H1 (cell line): ENCODE data around the gene PLXNA4. TPM values are rescaled to one million over a fixed set of nuclear protein-coding genes. Genes with fewer than 3 reads are reported as not detected.
A peak's percentile ranks its signal among the peaks of the same experiment; 100 is the strongest.

Experiments used
- CTCF ChIA-PET: fragments of 300-600 bp; sonication (Branson Sonifier 250); formaldehyde crosslinking; loops from one replicate; lab custom pipeline; 2021; ENCODE audit not compliant: partially characterized antibody; lab: Charles Lee
- POLR2A ChIA-PET: fragments of 300-600 bp; sonication (Branson Sonifier 250); formaldehyde crosslinking; loops from one replicate; lab custom pipeline; 2021; ENCODE audit warnings: inconsistent platforms; ENCODE audit not compliant: partially characterized antibody; lab: Charles Lee
- DNase-seq, 2 experiments: peaks; one replicate each; pipeline versions ENCODE4 v3.0.0 to v3.0.0-alpha.2; 2010 to 2022; ENCODE audit warnings: low spot score in 2 of 2, low read depth in 1 of 2, mixed read lengths in 1 of 2
- FAIRE-seq: peaks from 2 replicates; lab custom pipeline; 2011; peaks lifted over from hg19 to GRCh38; lab: Jason Lieb, UNC
- H2AFZ ChIP-seq: 2 replicates; pipeline ENCODE4 v1.8.1; 2012; ENCODE audit warnings: low read length, inconsistent platforms
- H2AK5ac ChIP-seq: 2 replicates; pipeline ENCODE4 v1.6.1; 2013; ENCODE audit warnings: low read depth, low read length
- H2BK120ac ChIP-seq: replicated peaks from 2 replicates; pipeline ENCODE3; 2013; ENCODE audit warnings: low read depth, low read length, inconsistent platforms
- H2BK12ac ChIP-seq: 2 replicates; pipeline ENCODE4 v1.6.1; 2013; ENCODE audit warnings: low read depth, low read length
- H2BK15ac ChIP-seq: 2 replicates; pipeline ENCODE4 v1.6.1; 2013; ENCODE audit warnings: low read length
- H2BK20ac ChIP-seq: 2 replicates; pipeline ENCODE4 v1.6.1; 2013; ENCODE audit warnings: low read length
- H2BK5ac ChIP-seq: 2 replicates; pipeline ENCODE4 v1.6.1; 2013; ENCODE audit warnings: low read depth, low read length
- H3K14ac ChIP-seq: 2 replicates; pipeline ENCODE4 v1.6.1; 2013; ENCODE audit warnings: inconsistent platforms; ENCODE audit not compliant: insufficient read length
- H3K18ac ChIP-seq: 2 replicates; pipeline ENCODE4 v1.6.1; 2013; ENCODE audit warnings: low read length; ENCODE audit errors: extremely low read depth
- H3K23ac ChIP-seq: 2 replicates; pipeline ENCODE4 v1.6.1; 2013; ENCODE audit warnings: inconsistent platforms; ENCODE audit not compliant: insufficient read length
- H3K23me2 ChIP-seq: 2 replicates; pipeline ENCODE4 v1.6.1; 2013; ENCODE audit warnings: low read depth, low read length
- H3K27ac ChIP-seq: 2 replicates; pipeline ENCODE4 v1.6.1; 2011; ENCODE audit warnings: low read depth, low read length, inconsistent platforms
- H3K27me3 ChIP-seq, 4 experiments: replicated peaks in 1 of 4; 1 replicate in 1 of 4; 2 replicates in 3 of 4; pipeline versions ENCODE4 v1.6.1 to v1.8.1; 2011 to 2013; ENCODE audit warnings: low read length in 3 of 4, mild to moderate bottlenecking in 3 of 4, inconsistent platforms in 2 of 4, mixed read lengths in 2 of 4, moderate library complexity in 1 of 4; ENCODE audit not compliant: control insufficient read depth in 3 of 4, insufficient read depth in 3 of 4; ENCODE audit errors: extremely low read depth in 1 of 4
- H3K36me3 ChIP-seq, 4 experiments: 2 replicates each; pipeline versions ENCODE4 v1.6.1 to v1.8.1; 2011 to 2013; ENCODE audit warnings: mild to moderate bottlenecking in 4 of 4, low read length in 3 of 4, moderate library complexity in 2 of 4, control low read depth in 1 of 4, inconsistent platforms in 1 of 4; ENCODE audit not compliant: insufficient read depth in 4 of 4, control insufficient read depth in 2 of 4
- H3K4ac ChIP-seq: replicated peaks from 2 replicates; pipeline ENCODE3; 2013; ENCODE audit warnings: low read length, low read depth, mixed read lengths, inconsistent platforms; ENCODE audit not compliant: insufficient read length
- H3K4me1 ChIP-seq, 4 experiments: replicated peaks in 1 of 4; 1 replicate in 1 of 4; 2 replicates in 3 of 4; pipeline versions ENCODE4 v1.6.1 to v1.8.1; 2011 to 2013; ENCODE audit warnings: low read length in 3 of 4, inconsistent platforms in 2 of 4, mixed read lengths in 1 of 4; ENCODE audit not compliant: insufficient read depth in 4 of 4, control insufficient read depth in 3 of 4
- H3K4me2 ChIP-seq, 2 experiments: 2 replicates each; pipeline versions ENCODE4 v1.6.1 to v1.8.1; 2011 to 2013; ENCODE audit warnings: low read depth in 2 of 2, low read length in 2 of 2, control low read depth in 1 of 2, inconsistent platforms in 1 of 2, mild to moderate bottlenecking in 1 of 2; ENCODE audit not compliant: insufficient read depth in 1 of 2
- H3K4me3 ChIP-seq, 4 experiments: fragments of 200-600, 300-600 bp in 1 of 4; sonication (generic), shearing (Covaris generic), sonication (Bioruptor Twin) in 1 of 4; 2 replicates each; pipeline versions ENCODE4 v1.5.1 to v1.8.1; 2011 to 2016; ENCODE audit warnings: low read length in 4 of 4, low read depth in 3 of 4, control low read depth in 2 of 4, inconsistent platforms in 2 of 4, mild to moderate bottlenecking in 2 of 4, mixed read lengths in 1 of 4, moderate library complexity in 1 of 4; ENCODE audit not compliant: insufficient read depth in 2 of 4; ENCODE audit errors: extremely low read depth in 1 of 4
- H3K56ac ChIP-seq: replicated peaks from 2 replicates; pipeline ENCODE3; 2013; ENCODE audit warnings: low read depth, mild to moderate bottlenecking, mixed read lengths, low read length, inconsistent platforms; ENCODE audit not compliant: insufficient read length
- H3K79me1 ChIP-seq: 2 replicates; pipeline ENCODE4 v1.6.1; 2013; ENCODE audit warnings: low read depth, low read length, control low read depth
- H3K79me2 ChIP-seq, 2 experiments: 2 replicates each; pipeline versions ENCODE4 v1.6.1 to v1.8.1; 2012 to 2013; ENCODE audit warnings: low read length in 2 of 2, mild to moderate bottlenecking in 2 of 2, inconsistent platforms in 1 of 2; ENCODE audit not compliant: insufficient read depth in 2 of 2, control insufficient read depth in 1 of 2
- H3K9ac ChIP-seq, 4 experiments: replicated peaks in 1 of 4; 1 replicate in 1 of 4; 2 replicates in 3 of 4; pipeline versions ENCODE4 v1.6.1 to v1.8.1; 2011 to 2013; ENCODE audit warnings: low read depth in 3 of 4, low read length in 3 of 4, control low read depth in 2 of 4, mild to moderate bottlenecking in 2 of 4, moderate library complexity in 2 of 4, inconsistent platforms in 1 of 4; ENCODE audit errors: extremely low read depth in 1 of 4
- H3K9me3 ChIP-seq, 2 experiments: 2 replicates each; pipeline versions ENCODE4 v1.6.1 to v1.8.1; 2012 to 2013; ENCODE audit warnings: mild to moderate bottlenecking in 2 of 2, moderate library complexity in 2 of 2, control low read depth in 1 of 2, inconsistent platforms in 1 of 2, low read depth in 1 of 2, low read length in 1 of 2, mixed read lengths in 1 of 2; ENCODE audit not compliant: insufficient read depth in 2 of 2
- H4K20me1 ChIP-seq, 2 experiments: replicated peaks in 1 of 2; 2 replicates each; pipeline versions ENCODE3 to v1.8.1; 2011 to 2013; ENCODE audit warnings: inconsistent platforms in 2 of 2, low read length in 2 of 2, mild to moderate bottlenecking in 1 of 2; ENCODE audit not compliant: insufficient read depth in 2 of 2, control insufficient read depth in 1 of 2
- H4K5ac ChIP-seq: 2 replicates; pipeline ENCODE4 v1.6.1; 2013; ENCODE audit warnings: low read length, low read depth, mixed read lengths, inconsistent platforms; ENCODE audit not compliant: insufficient read length
- H4K8ac ChIP-seq: 2 replicates; pipeline ENCODE4 v1.8.0; 2013; ENCODE audit warnings: mild to moderate bottlenecking, moderate library complexity, low read length, inconsistent platforms; ENCODE audit not compliant: insufficient read depth; ENCODE audit errors: extremely low read depth
- H4K91ac ChIP-seq: replicated peaks from 2 replicates; pipeline ENCODE3; 2013; ENCODE audit warnings: low read length, mixed read lengths, inconsistent platforms; ENCODE audit not compliant: insufficient read length
- ATF3 ChIP-seq: IDR thresholded peaks from 2 replicates; pipeline ENCODE4 v1.6.1; 2011; ENCODE audit warnings: low read depth, mild to moderate bottlenecking, low read length; ENCODE audit not compliant: insufficient read depth
- BCL11A ChIP-seq, 2 experiments: IDR thresholded peaks; one replicate each; pipeline ENCODE4 v1.6.1; 2011; ENCODE audit warnings: low read depth in 2 of 2, low read length in 2 of 2, mild to moderate bottlenecking in 2 of 2
- BRCA1 ChIP-seq: IDR thresholded peaks from 2 replicates; pipeline ENCODE4 v1.6.1; 2012; ENCODE audit warnings: low read depth, low read length, improper control_type of control experiment
- KDM1A ChIP-seq: fragments of 200-600, 300-600 bp; sonication (generic); IDR thresholded peaks from 2 replicates; pipeline ENCODE4 v1.7.1; 2016; ENCODE audit warnings: mild to moderate bottlenecking, low read length, borderline replicate concordance
- NANOG ChIP-seq: IDR thresholded peaks from 2 replicates; pipeline ENCODE4 v1.6.1; 2011; ENCODE audit warnings: low read length, low read depth, mild to moderate bottlenecking, inconsistent platforms; ENCODE audit not compliant: insufficient read depth, poor library complexity, severe bottlenecking
- RNF2 ChIP-seq: fragments of 200-900, 300-1000 bp; sonication (generic); IDR thresholded peaks from 2 replicates; pipeline ENCODE4 v1.7.1; 2016; ENCODE audit warnings: borderline replicate concordance, low read depth, mild to moderate bottlenecking, antibody characterized with exemption, low read length; ENCODE audit not compliant: poor library complexity, severe bottlenecking; ENCODE audit errors: missing control alignments
- RXRA ChIP-seq: IDR thresholded peaks from 2 replicates; pipeline ENCODE4 v1.6.1; 2011; ENCODE audit warnings: low read depth, mild to moderate bottlenecking, low read length, moderate library complexity; ENCODE audit not compliant: insufficient read depth
- SAP30 ChIP-seq: fragments of 300-600 bp; sonication (generic); IDR thresholded peaks from 2 replicates; pipeline ENCODE4 v1.7.1; 2012; ENCODE audit warnings: low read length, moderate library complexity, mild to moderate bottlenecking, inconsistent platforms; ENCODE audit not compliant: insufficient read depth, insufficient replicate concordance
- ZNF274 ChIP-seq: IDR thresholded peaks from 2 replicates; pipeline ENCODE4 v1.7.0; 2012; ENCODE audit warnings: low read length, borderline replicate concordance; ENCODE audit errors: extremely low read depth
- WGBS, 2 experiments: shearing (Covaris generic) in 1 of 2; methylation state at CpG; one replicate each; pipeline versions ENCODE4 v1.1.6 to v1.1.7; 2013 to 2015; ENCODE audit warnings: low lambda C conversion rate in 2 of 2, mixed read lengths in 2 of 2, inconsistent platforms in 1 of 2, low coverage in 1 of 2, missing lambda C conversion rate in 1 of 2; ENCODE audit not compliant: insufficient replicate concordance in 2 of 2, insufficient coverage in 1 of 2, insufficient read length in 1 of 2; ENCODE audit errors: extremely low coverage in 1 of 2, missing lambda C conversion rate in 1 of 2; 5-methylcytosine and 5-hydroxymethylcytosine counted together
- polyA plus RNA-seq, 7 experiments: library from polyadenylated mRNA; depleted of rRNA in 3 of 7; stranded (reverse) in 5 of 7; unstranded in 2 of 7; fragments of >200 nt in 5 of 7; fragments of 200-250 nt in 2 of 7; gene quantifications; 1 replicate in 5 of 7; 2 replicates in 1 of 7; 4 replicates in 1 of 7; pipeline versions ENCODE4 v1.2.1 to v1.2.3, GENCODE V29; 2011 to 2013; ENCODE audit warnings: missing spikeins in 2 of 7, mixed read lengths in 2 of 7
- total RNA-seq: library from RNA; stranded (reverse); fragmentation: NEBNext Ultra II Directional; extraction: Animal tissue kit (Norgen Biotek cat#: 25700); gene quantifications from 2 replicates; pipeline ENCODE4 v1.2.1, GENCODE V29; 2021

PLXNA4 gene
- total and polyA plus RNA-seq, 2 of the 8 experiments (the other 6 are each of a cell fraction or from before 2014, with no cell fraction given): 0.76 to 0.79 TPM

- no peak overlapping the region for H2BK20ac ChIP-seq
- no peak overlapping the region for H3K14ac ChIP-seq
- peak overlapping the region; percentile 56; the same call in 1 of the 2 replicates for H2BK12ac ChIP-seq
- no peak overlapping the region for H2BK5ac ChIP-seq
- 91% methylated on average over 3 of the region's 3 CpGs; no CpG with 5 or more reads in 1 of the 2 experiments for WGBS, 2 experiments
- DNase-seq (no peak), FAIRE-seq (no peak)
- no peaks in the 10 kb centered on the region for H3K23me2 ChIP-seq
- H3K79me1 ChIP-seq: no peaks in the 10 kb centered on the region
- no peak overlapping the region for H3K9ac ChIP-seq
- H2AK5ac ChIP-seq: 0 out of 2 replicates have a peak overlapping the region, but pooled peaks have one; percentile 34
- no peak overlapping the region for H3K56ac ChIP-seq
- no peak overlapping the region for H2AFZ ChIP-seq
- no peak overlapping the region for H3K4ac ChIP-seq
- H3K4me1 ChIP-seq: peaks cover 1 to 11% (median 6%) of the 10 kb centered on the region in 4 experiments; a peak in 5 of 7 replicates
- no peak overlapping the region for H3K4me3 ChIP-seq
- H3K9me3 ChIP-seq: no peaks in the 10 kb centered on the region
- H4K91ac ChIP-seq: peak overlapping the region; percentile 78
- H4K8ac ChIP-seq: no peak overlapping the region; the same call in 1 of the 2 replicates
- H2BK15ac ChIP-seq: no peak overlapping the region
- H3K4me2 ChIP-seq: no peak overlapping the region
- CTCF ChIA-PET: interaction anchor here (0.7 to 0.9 kb wide), 2 partner anchors 16 to 111 kb away, joined by 3 to 4 read pairs; no protein-coding TSS in a partner anchor
- peak overlapping the region; percentile 66; the same call in 1 of the 2 replicates for H3K18ac ChIP-seq
- TF ChIP-seq NANOG: no peak
- TF ChIP-seq BRCA1: no peak
- no peak for TF ChIP-seq RNF2
- no peak for TF ChIP-seq RXRA
- no peak for TF ChIP-seq BCL11A (IDR thresholded peaks at IDR 0.05; ENCODE audit: low read depth in 2 of 2, low read length in 2 of 2)
- TF ChIP-seq ATF3: no peak
- no peak for TF ChIP-seq ZNF274
- no peak for TF ChIP-seq KDM1A
- TF ChIP-seq SAP30: no peak
- no peaks in the 10 kb centered on the region for H3K36me3 ChIP-seq
- H4K5ac ChIP-seq: no peak overlapping the region
- H3K27ac ChIP-seq: no peak overlapping the region
- H2BK120ac ChIP-seq: no peak overlapping the region
- POLR2A ChIA-PET: no interaction called here
- H4K20me1 ChIP-seq: no peaks in the 10 kb centered on the region
- H3K79me2 ChIP-seq: no peaks in the 10 kb centered on the region
- no peaks in the 10 kb centered on the region for H3K27me3 ChIP-seq
- H3K23ac ChIP-seq: no peak overlapping the region
Observed at GRCh38 chr7:132141109-132141508, 435.2 kb downstream of the PLXNA4 start.
